Body of pancreas (tissue), 4 donors: ENCODE data around the gene C16orf78.

Experiments
- CTCF ChIP-seq, 7 experiments: fragments of 450-650 bp in 4 of 7; fragments of 200-600 bp in 3 of 7; sonication (generic) in 3 of 7; IDR thresholded peaks; one replicate each; pipeline ENCODE4 v1.5.1; 2016 to 2019; ENCODE audit warnings: antibody characterized with exemption in 7 of 7
- POLR2A ChIP-seq, 3 donors: fragments of 450-650 bp; IDR thresholded peaks; one replicate each; pipeline ENCODE4 v1.6.1; 2016; ENCODE audit warnings: antibody characterized with exemption in 3 of 3, mild to moderate bottlenecking in 2 of 3

- no peak for TF ChIP-seq CTCF (IDR thresholded peaks at IDR 0.05)
- TF ChIP-seq POLR2A (IDR thresholded peaks at IDR 0.05): no peak
Measured at GRCh38 chr16:49382916-49383315, 9.3 kb downstream of the C16orf78 start.
